ENCODE measurements around the gene PKIB.

DNA sequence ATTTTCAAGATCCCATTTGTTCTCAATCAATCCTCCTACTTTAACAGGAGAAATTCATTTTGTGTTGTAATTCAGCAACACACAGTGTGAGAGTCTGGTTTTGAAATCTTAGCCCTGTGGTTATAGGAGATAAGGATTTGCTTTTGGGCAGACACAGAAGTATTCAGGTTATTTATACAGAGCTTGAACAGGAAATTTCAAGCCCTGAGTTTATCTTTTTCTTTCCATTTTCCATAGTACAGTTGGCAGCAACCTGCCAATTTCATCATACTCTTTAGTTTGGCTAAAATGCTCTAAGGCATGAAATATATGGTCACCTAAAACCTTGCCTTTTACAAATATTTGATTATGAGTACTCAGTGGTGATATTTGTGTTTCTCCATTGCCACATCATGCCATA, 41.4 kb downstream of the PKIB start:
- TF ChIP-seq, protein P1, sequence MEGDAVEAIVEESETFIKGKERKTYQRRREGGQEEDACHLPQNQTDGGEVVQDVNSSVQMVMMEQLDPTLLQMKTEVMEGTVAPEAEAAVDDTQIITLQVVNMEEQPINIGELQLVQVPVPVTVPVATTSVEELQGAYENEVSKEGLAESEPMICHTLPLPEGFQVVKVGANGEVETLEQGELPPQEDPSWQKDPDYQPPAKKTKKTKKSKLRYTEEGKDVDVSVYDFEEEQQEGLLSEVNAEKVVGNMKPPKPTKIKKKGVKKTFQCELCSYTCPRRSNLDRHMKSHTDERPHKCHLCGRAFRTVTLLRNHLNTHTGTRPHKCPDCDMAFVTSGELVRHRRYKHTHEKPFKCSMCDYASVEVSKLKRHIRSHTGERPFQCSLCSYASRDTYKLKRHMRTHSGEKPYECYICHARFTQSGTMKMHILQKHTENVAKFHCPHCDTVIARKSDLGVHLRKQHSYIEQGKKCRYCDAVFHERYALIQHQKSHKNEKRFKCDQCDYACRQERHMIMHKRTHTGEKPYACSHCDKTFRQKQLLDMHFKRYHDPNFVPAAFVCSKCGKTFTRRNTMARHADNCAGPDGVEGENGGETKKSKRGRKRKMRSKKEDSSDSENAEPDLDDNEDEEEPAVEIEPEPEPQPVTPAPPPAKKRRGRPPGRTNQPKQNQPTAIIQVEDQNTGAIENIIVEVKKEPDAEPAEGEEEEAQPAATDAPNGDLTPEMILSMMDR (IDR thresholded peaks at IDR 0.05; ENCODE audit: low read depth, low read length), result no peak
- TF ChIP-seq POLR2A (IDR thresholded peaks at IDR 0.05; ENCODE audit: extremely low read depth, insufficient read length) (no peak), MYC (IDR thresholded peaks at IDR 0.05; ENCODE audit: low read depth, low read length) (no peak)

Data from NB4 (cell line).